Lung (tissue), 12 donors: ENCODE results near the gene CHN1. TPM values are rescaled to one million over a fixed set of nuclear protein-coding genes. Genes with fewer than 3 reads are reported as not detected.

Source experiments
- ATAC-seq: fragments of 200-7000 bp; cut with Tn5 transposase; one replicate; pipeline ENCODE4 v1.9.1; 2020; ENCODE audit warnings: moderate number of reproducible peaks; ENCODE audit not compliant: insufficient read depth, low FRiP score
- DNase-seq, 3 donors: peaks; one replicate each; pipeline ENCODE4 v3.0.0-alpha.2; 2013 to 2017
- H3K27ac ChIP-seq, 2 donors: one replicate each; pipeline ENCODE4 v1.5.1; 2013; ENCODE audit warnings: mild to moderate bottlenecking in 2 of 2, moderate library complexity in 2 of 2, control low read depth in 1 of 2, inconsistent platforms in 1 of 2, low read depth in 1 of 2, low read length in 1 of 2
- H3K27me3 ChIP-seq, 3 donors: one replicate each; pipeline ENCODE4 v1.5.1; 2013; ENCODE audit warnings: low read length in 2 of 3; ENCODE audit not compliant: control insufficient read depth in 3 of 3, insufficient read depth in 3 of 3
- H3K36me3 ChIP-seq, 4 donors: one replicate each; pipeline ENCODE4 v1.5.1; 2013; ENCODE audit warnings: low read length in 4 of 4, mild to moderate bottlenecking in 1 of 4, moderate library complexity in 1 of 4; ENCODE audit not compliant: control insufficient read depth in 4 of 4, insufficient read depth in 4 of 4
- H3K4me1 ChIP-seq, 5 donors: one replicate each; pipeline ENCODE4 v1.5.1; 2013; ENCODE audit warnings: low read length in 5 of 5, mild to moderate bottlenecking in 2 of 5, moderate library complexity in 1 of 5; ENCODE audit not compliant: control insufficient read depth in 5 of 5, insufficient read depth in 5 of 5
- H3K4me3 ChIP-seq: one replicate; pipeline ENCODE4 v1.5.1; 2013; ENCODE audit warnings: mild to moderate bottlenecking, control low read depth, moderate library complexity
- H3K9ac ChIP-seq, 2 donors: one replicate each; pipeline ENCODE4 v1.5.1; 2013; ENCODE audit warnings: low read length in 2 of 2, control low read depth in 1 of 2; ENCODE audit not compliant: insufficient read depth in 1 of 2
- H3K9me3 ChIP-seq, 4 donors: one replicate each; pipeline ENCODE4 v1.5.1; 2013; ENCODE audit warnings: low read length in 3 of 4, mild to moderate bottlenecking in 1 of 4, moderate library complexity in 1 of 4; ENCODE audit not compliant: control insufficient read depth in 4 of 4, insufficient read depth in 3 of 4
- CTCF ChIP-seq: IDR thresholded peaks from 2 replicates; pipeline ENCODE4 v1.5.1; 2012; ENCODE audit warnings: mild to moderate bottlenecking; ENCODE audit errors: control extremely low read depth, extremely low read depth
- WGBS, 2 donors: extraction: QIAGEN DNeasy Blood & Tissue Kit; methylation state at CpG; one replicate each; pipeline ENCODE4 v1.1.7; 2013; 5-methylcytosine and 5-hydroxymethylcytosine counted together
- polyA plus RNA-seq, 2 donors: library from polyadenylated mRNA; stranded (reverse); fragments of 200-250 nt; gene quantifications; one replicate each; pipeline ENCODE4 v1.2.1, GENCODE V29; 2013
- total RNA-seq, 2 donors: library from RNA; depleted of rRNA in 1 of 2; stranded (reverse); fragments of >200 nt in 1 of 2; gene quantifications; one replicate each; pipeline ENCODE4 v1.2.1, GENCODE V29; 2014 to 2021
- donor health status: control.
- donor health status: control.
- donor health status: Bipolar disorder and iron deficiency.
- donor health status: healthy.
- donor health status: DM: yes; HTN: yes; CAD: no.

Gene CHN1
- total and polyA plus RNA-seq, 4 donors, result 6.8 to 80.9 (median 14.5) TPM

- Histone ChIP-seq H3K27me3 (no peaks in the 10 kb centered on the region), H3K4me3 (no peak overlapping the region), H3K9ac (peak overlapping the region in 1 of 2 donors; percentile 88), H3K27ac (no peak overlapping the region), H3K9me3 (no peaks in the 10 kb centered on the region), H3K36me3 (no peaks in the 10 kb centered on the region), H3K4me1 (peaks cover 0 to 78% (median 14%) of the 10 kb centered on the region in 5 donors)
- TF ChIP-seq CTCF, result no peak
- ATAC-seq, result no peak
- DNase-seq, result peak; percentile 45 to 93 (median 89)
- 85 to 86% methylated on average over 5 of the region's 5 CpGs for WGBS, 2 donors
These were observed 127.4 kb downstream of the CHN1 start for GRCh38 chr2:174877751-174878150.

- Histone ChIP-seq H3K27me3 (no peaks in the 10 kb centered on the region), H3K9me3 (no peaks in the 10 kb centered on the region), H3K9ac (peak overlapping the region in 1 of 2 donors; percentile 88), H3K36me3 (no peaks in the 10 kb centered on the region), H3K27ac (no peak overlapping the region), H3K4me1 (peaks cover 0 to 80% (median 19%) of the 10 kb centered on the region in 5 donors), H3K4me3 (no peak overlapping the region)
- peak in 1 of 3 donors; percentile 67 for DNase-seq
- 91 to 96% methylated on average over 1 of the region's 1 CpG for WGBS, 2 donors
- no peak for TF ChIP-seq CTCF
- no peak for ATAC-seq
These were observed 127.9 kb downstream of the CHN1 start for GRCh38 chr2:174877301-174877700.

GRCh38 chr2:174874085-174874484, 131.1 kb downstream of the CHN1 start:
- TF ChIP-seq CTCF, result no peak
- Histone ChIP-seq H3K27me3 (no peaks in the 10 kb centered on the region), H3K27ac (no peak overlapping the region), H3K4me3 (no peak overlapping the region), H3K9ac (no peak overlapping the region), H3K36me3 (no peaks in the 10 kb centered on the region), H3K9me3 (no peaks in the 10 kb centered on the region), H3K4me1 (peaks cover 0 to 73% (median 13%) of the 10 kb centered on the region in 5 donors)
- ATAC-seq (no peak), DNase-seq (peak in 2 of 3 donors; percentile 79 to 88)
- WGBS, 2 donors, result 0 to 51% methylated on average over 1 of the region's 1 CpG

GRCh38 chr2:174873471-174873870, 131.7 kb downstream of the CHN1 start:
- peak in 2 of 3 donors; percentile 71 to 78 for DNase-seq
- Histone ChIP-seq H3K9me3 (no peaks in the 10 kb centered on the region), H3K4me1 (peaks cover 0 to 67% (median 17%) of the 10 kb centered on the region in 5 donors)

More at GRCh38 chr2:174873471-174873870, 131.7 kb downstream of the CHN1 start:
- Histone ChIP-seq H3K9ac (no peak overlapping the region), H3K27ac (no peak overlapping the region), H3K27me3 (no peaks in the 10 kb centered on the region), H3K36me3 (no peaks in the 10 kb centered on the region), H3K4me3 (no peak overlapping the region)
- no peak for TF ChIP-seq CTCF
- ATAC-seq, result no peak
